ENCODE measurements around the gene GALNTL6. TPM values are rescaled to one million over a fixed set of nuclear protein-coding genes. Genes with fewer than 3 reads are reported as not detected.
A peak's percentile ranks its signal among the peaks of the same experiment; 100 is the strongest.

Gene GALNTL6
- total and polyA plus RNA-seq, 9 of the 15 experiments (the other 6 are each of a cell fraction or from before 2014, with no cell fraction given), result 0.18 to 0.50 (median 0.29) TPM

DNA sequence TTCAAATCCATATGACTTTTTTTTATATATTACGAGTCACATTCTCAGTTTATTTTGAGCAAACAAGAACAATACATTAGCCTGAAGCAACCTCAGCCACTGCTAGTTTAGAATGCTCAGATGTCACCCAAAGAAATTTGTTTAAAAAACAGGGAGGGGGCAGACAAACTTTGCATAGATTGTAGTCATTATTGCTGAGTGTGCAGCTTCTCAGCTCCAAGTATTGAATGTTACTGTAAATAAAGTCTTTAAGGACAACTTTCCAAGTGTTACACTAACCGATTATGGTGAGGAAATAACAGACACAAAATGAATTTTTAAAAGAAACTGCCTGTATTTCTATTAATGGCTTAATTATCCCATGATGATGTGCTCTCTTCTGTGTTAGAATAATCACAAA lies 835.9 kb downstream of the GALNTL6 start:
- DNase-seq (ENCODE audit: extremely low read depth in 1 of 4, low spot score in 3 of 4) (no peak), ATAC-seq (no peak), FAIRE-seq (no peak)
- H3K79me2 ChIP-seq (ENCODE audit: control insufficient read depth, insufficient read depth, low read length), result no peaks in the 10 kb centered on the region
- no peak overlapping the region for H2AFZ ChIP-seq (ENCODE audit: low read depth, low read length)
- ChIA-PET POLR2A (no interaction called here), CTCF (ENCODE audit: low intra/inter-chr PET ratio) (no interaction called here)
- H4K20me1 ChIP-seq (replicated peaks; ENCODE audit: control insufficient read depth, insufficient read depth, low read length), result no peaks in the 10 kb centered on the region
- H3K27me3 ChIP-seq (ENCODE audit: control insufficient read depth in 2 of 2, insufficient read depth in 2 of 2, low read length in 2 of 2), result no peaks in the 10 kb centered on the region
- in situ Hi-C loops (cut with MboI), result no loop called here
- no peak overlapping the region for H3K9ac ChIP-seq (ENCODE audit: insufficient read depth in 1 of 2, low read depth in 2 of 2, low read length in 2 of 2)
- TF ChIP-seq ZNF12 (CRISPR knock-in tag; IDR thresholded peaks at IDR 0.05), result no peak
- TF ChIP-seq MAFK (IDR thresholded peaks at IDR 0.05; ENCODE audit: low read length), result peak; percentile 39; the same call in 1 of the 2 replicates
- TF ChIP-seq MAFF (IDR thresholded peaks at IDR 0.05; ENCODE audit: low read length), result 0 out of 2 replicates have a peak, but pooled peaks have one; percentile 24
- 0 out of 2 replicates have a peak, but pooled peaks have one; percentile 6 for TF ChIP-seq C11orf30 (IDR thresholded peaks at IDR 0.05; ENCODE audit: low read depth)
- 0 out of 2 replicates have a peak, but pooled peaks have one; percentile 17 for TF ChIP-seq ZNF316 (IDR thresholded peaks at IDR 0.05)
- WGBS (ENCODE audit: insufficient coverage, low coverage, missing lambda C conversion rate), result 0% methylated on average over 2 of the region's 2 CpGs
- H3K36me3 ChIP-seq (ENCODE audit: control insufficient read depth, insufficient read depth, low read length), result no peaks in the 10 kb centered on the region
- intact Hi-C loops (cut with micrococcal nuclease), result no loop called here
- H3K4me1 ChIP-seq (replicated peaks in 1 of 2; ENCODE audit: control insufficient read depth in 2 of 2, insufficient read depth in 2 of 2, low read length in 2 of 2), result no peaks in the 10 kb centered on the region
- no peak overlapping the region for H3K4me3 ChIP-seq
- no TSS peak for BruUV-seq (replicated peaks)
- H3K4me2 ChIP-seq (ENCODE audit: insufficient read depth, low read length), result no peak overlapping the region
- H3K9me3 ChIP-seq (replicated peaks; ENCODE audit: control insufficient read depth, insufficient read depth, low read depth, low read length), result no peaks in the 10 kb centered on the region
- H3K27ac ChIP-seq (ENCODE audit: extremely low read depth, low read depth, low read length), result no peak overlapping the region
- no peaks in the 10 kb centered on the region for H3K9me1 ChIP-seq (ENCODE audit: control insufficient read depth, insufficient read depth, low read length)

- no TSS peak for BruUV-seq (replicated peaks)
- Histone ChIP-seq H3K4me2 (ENCODE audit: insufficient read depth, low read length) (no peak overlapping the region), H3K4me1 (replicated peaks in 1 of 2; ENCODE audit: control insufficient read depth in 2 of 2, insufficient read depth in 2 of 2, low read length in 2 of 2) (no peaks in the 10 kb centered on the region), H3K9ac (ENCODE audit: insufficient read depth in 1 of 2, low read depth in 2 of 2, low read length in 2 of 2) (no peak overlapping the region), H3K27ac (ENCODE audit: extremely low read depth, low read depth, low read length) (no peak overlapping the region), H2AFZ (ENCODE audit: low read depth, low read length) (no peak overlapping the region), H3K4me3 (no peak overlapping the region), H3K9me1 (ENCODE audit: control insufficient read depth, insufficient read depth, low read length) (no peaks in the 10 kb centered on the region), H3K36me3 (ENCODE audit: control insufficient read depth, insufficient read depth, low read length) (no peaks in the 10 kb centered on the region), H4K20me1 (replicated peaks; ENCODE audit: control insufficient read depth, insufficient read depth, low read length) (no peaks in the 10 kb centered on the region), H3K79me2 (ENCODE audit: control insufficient read depth, insufficient read depth, low read length) (no peaks in the 10 kb centered on the region), H3K27me3 (ENCODE audit: control insufficient read depth in 2 of 2, insufficient read depth in 2 of 2, low read length in 2 of 2) (no peaks in the 10 kb centered on the region), H3K9me3 (replicated peaks; ENCODE audit: control insufficient read depth, insufficient read depth, low read depth, low read length) (no peaks in the 10 kb centered on the region)
- FAIRE-seq (no peak), ATAC-seq (no peak), DNase-seq (ENCODE audit: extremely low read depth in 1 of 4, low spot score in 3 of 4) (no peak)
- in situ Hi-C loops (cut with MboI) (no loop called here), intact Hi-C loops (cut with micrococcal nuclease) (no loop called here)
- POLR2A ChIA-PET, result no interaction called here
- CTCF ChIA-PET (ENCODE audit: low intra/inter-chr PET ratio), result no interaction called here
- 0% methylated on average over 1 of the region's 1 CpG for WGBS (ENCODE audit: insufficient coverage, low coverage, missing lambda C conversion rate)
- TF ChIP-seq E2F3 (CRISPR knock-in tag; IDR thresholded peaks at IDR 0.05) (no peak), ARID3B (CRISPR knock-in tag; IDR thresholded peaks at IDR 0.05; ENCODE audit: borderline replicate concordance) (no peak), HMG20B (CRISPR knock-in tag; IDR thresholded peaks at IDR 0.05) (no peak), SAFB (IDR thresholded peaks at IDR 0.05; ENCODE audit: borderline replicate concordance, low read depth, low read length) (no peak), NCOA4 (IDR thresholded peaks at IDR 0.05; ENCODE audit: partially characterized antibody) (no peak), HMBOX1 (IDR thresholded peaks at IDR 0.05) (no peak), STAG1 (CRISPR knock-in tag; IDR thresholded peaks at IDR 0.05; ENCODE audit: borderline replicate concordance) (no peak), ZFPM2 (CRISPR knock-in tag; IDR thresholded peaks at IDR 0.05) (no peak)
Observed at GRCh38 chr4:172650758-172651530, 837.7 kb downstream of the GALNTL6 start.

Measured in K562 (cell line).